ENCODE data around the gene ANK2.

GRCh38 chr4:113331811-113332210, 282.4 kb downstream of the ANK2 start:
- no peak for TF ChIP-seq CTCF (IDR thresholded peaks at IDR 0.05 in 8 of 11, conservative IDR thresholded peaks at IDR 0.05 in 3 of 11)
- TF ChIP-seq POLR2A (IDR thresholded peaks at IDR 0.05), result no peak
- TF ChIP-seq POLR2AphosphoS5 (IDR thresholded peaks at IDR 0.05), result no peak
